Endothelial cell of umbilical vein (primary cell): ENCODE data around the gene CEACAM16.

ENCODE experiments used
- CTCF ChIP-seq, 2 donors: IDR thresholded peaks; 1 replicate in 1 of 2; 2 replicates in 1 of 2; pipeline ENCODE4 v1.5.1; 2011; ENCODE audit warnings: low read length in 2 of 2, mild to moderate bottlenecking in 2 of 2, moderate library complexity in 2 of 2, control low read depth in 1 of 2, inconsistent platforms in 1 of 2, low read depth in 1 of 2; ENCODE audit not compliant: insufficient read depth in 1 of 2; ENCODE audit errors: extremely low read depth in 1 of 2
- EZH2 ChIP-seq: IDR thresholded peaks from 2 replicates; pipeline ENCODE4 v1.6.1; 2012; ENCODE audit warnings: borderline replicate concordance, low read depth, mild to moderate bottlenecking, moderate library complexity, low read length, inconsistent platforms; ENCODE audit not compliant: severe bottlenecking
- FOS ChIP-seq: IDR thresholded peaks from 2 replicates; pipeline ENCODE4 v1.6.1; 2011; ENCODE audit warnings: mild to moderate bottlenecking, low read length, moderate library complexity, borderline replicate concordance; ENCODE audit not compliant: insufficient read depth
- JUN ChIP-seq: IDR thresholded peaks from 2 replicates; pipeline ENCODE4 v1.6.1; 2011; ENCODE audit warnings: borderline replicate concordance, low read depth; ENCODE audit not compliant: insufficient read length, insufficient read depth
- MAX ChIP-seq: IDR thresholded peaks from 2 replicates; pipeline ENCODE4 v1.6.1; 2011; ENCODE audit not compliant: insufficient read depth, insufficient read length
- MYC ChIP-seq: IDR thresholded peaks from one replicate; pipeline ENCODE4 v1.6.1; 2011; ENCODE audit warnings: mild to moderate bottlenecking, low read depth, low read length
- POLR2A ChIP-seq: IDR thresholded peaks from 2 replicates; pipeline ENCODE4 v1.6.1; 2012; ENCODE audit warnings: low read depth, mild to moderate bottlenecking, control low read depth, low read length
- POLR2AphosphoS5 ChIP-seq: IDR thresholded peaks from 2 replicates; pipeline ENCODE4 v1.6.1; 2012; ENCODE audit warnings: low read depth, mild to moderate bottlenecking, control low read depth, low read length, moderate library complexity; ENCODE audit not compliant: insufficient read depth

- TF ChIP-seq CTCF (IDR thresholded peaks at IDR 0.05; ENCODE audit: extremely low read depth in 1 of 2, insufficient read depth in 1 of 2, low read depth in 1 of 2, low read length in 2 of 2) (no peak), FOS (no peak), POLR2A (no peak), POLR2AphosphoS5 (no peak), EZH2 (no peak), MYC (no peak), MAX (no peak), JUN (no peak)
Observed at GRCh38 chr19:44741258-44741731, 42.3 kb downstream of the CEACAM16 start.
